DMS79 (cell line): ENCODE data around the gene TMOD1.
A peak's percentile ranks its signal among the peaks of the same experiment; 100 is the strongest.

Experiments
- DNase-seq: peaks from one replicate; lab custom pipeline; 2025; lab: John Stamatoyannopoulos, UW

TMOD1 gene

GRCh38 chr9:97632985-97633858 is 131.8 kb downstream of the TMOD1 start, which contains the start of the genes NCBP1 and TSTD2:
Gene NCBP1, plus strand, starts transcription at chr9:97633821. Its CDS starts 61 bp downstream, at chr9:97633882.
Gene TSTD2, minus strand, starts transcription at chr9:97633368. Its CDS starts 5,806 bp downstream, at chr9:97627562.
- DNase-seq, result peak; percentile 85

- no peak for DNase-seq
Observed at GRCh38 chr9:97633859-97634490, 132.5 kb downstream of the TMOD1 start.

GRCh38 chr9:97635026-97635425 is 133.6 kb downstream of the TMOD1 start:
- DNase-seq, result no peak

GRCh38 chr9:97636903-97637302 is 135.4 kb downstream of the TMOD1 start:
- DNase-seq, result no peak

- no peak for DNase-seq
Observed at GRCh38 chr9:97638666-97639065, 137.2 kb downstream of the TMOD1 start.

GRCh38 chr9:97640325-97640724 is 138.9 kb downstream of the TMOD1 start:
- DNase-seq, result no peak

- DNase-seq, result no peak
Observed at GRCh38 chr9:97645720-97646119, 144.3 kb downstream of the TMOD1 start.

- DNase-seq, result no peak
Observed at GRCh38 chr9:97647996-97648395, 146.5 kb downstream of the TMOD1 start.
